Gastrocnemius medialis (tissue), 4 donors: ENCODE results near the gene ARHGAP24.

ENCODE experiments used
- CTCF ChIP-seq, 5 experiments: fragments of 450-650 bp in 3 of 5; fragments of 200-600 bp in 2 of 5; sonication (generic) in 2 of 5; IDR thresholded peaks in 4 of 5; conservative IDR thresholded peaks in 1 of 5; 1 replicate in 4 of 5; 2 replicates in 1 of 5; pipeline ENCODE4 v1.5.1; 2016 to 2019; ENCODE audit warnings: antibody characterized with exemption in 5 of 5, mild to moderate bottlenecking in 3 of 5, moderate library complexity in 3 of 5
- POLR2A ChIP-seq, 2 donors: fragments of 450-650 bp; IDR thresholded peaks; one replicate each; pipeline ENCODE4 v1.6.1; 2017; ENCODE audit warnings: antibody characterized with exemption in 2 of 2, mild to moderate bottlenecking in 2 of 2, moderate library complexity in 2 of 2

GRCh38 chr4:86001591-86001990 lies 526.6 kb downstream of the ARHGAP24 start:
- TF ChIP-seq CTCF (IDR thresholded peaks at IDR 0.05 in 4 of 5, conservative IDR thresholded peaks at IDR 0.05 in 1 of 5) (no peak), POLR2A (IDR thresholded peaks at IDR 0.05) (no peak)
